ENCODE measurements around the gene PAPOLB.

GRCh38 chr7:4850262-4850795 lies 11.5 kb downstream of the PAPOLB start:
- no peak for TF ChIP-seq POLR2A (IDR thresholded peaks at IDR 0.05; ENCODE audit: low read length)
- TF ChIP-seq GATA1 (IDR thresholded peaks at IDR 0.05; ENCODE audit: low read depth, low read length) = no peak

Measured in erythroblast (primary cell).